ENCODE data around the gene WT1. TPM values are rescaled to one million over a fixed set of nuclear protein-coding genes. Genes with fewer than 3 reads are reported as not detected.

The WT1 gene
- total RNA-seq, 1 donor from 2014 or later, result not detected

DNA sequence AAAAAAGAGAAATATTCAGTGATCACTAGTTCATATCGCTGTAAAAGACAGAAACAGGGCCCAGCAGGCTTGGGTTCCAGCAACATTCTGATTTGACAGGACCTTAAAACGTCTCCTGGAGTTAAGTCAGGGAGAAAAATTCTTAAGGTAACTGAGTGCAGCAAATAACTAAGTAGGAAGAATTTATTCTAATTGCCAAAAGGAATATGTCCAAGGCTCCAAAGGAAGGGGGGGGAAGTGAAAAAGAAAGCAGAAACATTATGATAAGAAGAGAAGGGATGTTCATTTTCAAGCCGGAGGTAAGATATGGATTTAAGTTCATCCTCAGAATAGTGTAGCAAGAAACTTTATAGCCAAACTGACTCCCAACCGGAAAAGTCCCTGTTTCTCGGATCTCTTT lies 90.4 kb downstream of the WT1 start:
- Histone ChIP-seq H4K20me1 (ENCODE audit: low read depth) (no peaks in the 10 kb centered on the region), H2AFZ (replicated peaks) (no peak overlapping the region), H3K36me3 (no peaks in the 10 kb centered on the region), H3K27ac (no peak overlapping the region), H3K4me3 (no peak overlapping the region), H3K9me3 (ENCODE audit: low read depth) (no peaks in the 10 kb centered on the region), H3K4me2 (no peak overlapping the region), H3F3A (ENCODE audit: low read depth) (no peaks in the 10 kb centered on the region), H3K79me2 (ENCODE audit: low read depth) (no peaks in the 10 kb centered on the region), H3K27me3 (no peaks in the 10 kb centered on the region), H3K9ac (no peak overlapping the region), H3K4me1 (no peaks in the 10 kb centered on the region)
- TF ChIP-seq, protein P1, sequence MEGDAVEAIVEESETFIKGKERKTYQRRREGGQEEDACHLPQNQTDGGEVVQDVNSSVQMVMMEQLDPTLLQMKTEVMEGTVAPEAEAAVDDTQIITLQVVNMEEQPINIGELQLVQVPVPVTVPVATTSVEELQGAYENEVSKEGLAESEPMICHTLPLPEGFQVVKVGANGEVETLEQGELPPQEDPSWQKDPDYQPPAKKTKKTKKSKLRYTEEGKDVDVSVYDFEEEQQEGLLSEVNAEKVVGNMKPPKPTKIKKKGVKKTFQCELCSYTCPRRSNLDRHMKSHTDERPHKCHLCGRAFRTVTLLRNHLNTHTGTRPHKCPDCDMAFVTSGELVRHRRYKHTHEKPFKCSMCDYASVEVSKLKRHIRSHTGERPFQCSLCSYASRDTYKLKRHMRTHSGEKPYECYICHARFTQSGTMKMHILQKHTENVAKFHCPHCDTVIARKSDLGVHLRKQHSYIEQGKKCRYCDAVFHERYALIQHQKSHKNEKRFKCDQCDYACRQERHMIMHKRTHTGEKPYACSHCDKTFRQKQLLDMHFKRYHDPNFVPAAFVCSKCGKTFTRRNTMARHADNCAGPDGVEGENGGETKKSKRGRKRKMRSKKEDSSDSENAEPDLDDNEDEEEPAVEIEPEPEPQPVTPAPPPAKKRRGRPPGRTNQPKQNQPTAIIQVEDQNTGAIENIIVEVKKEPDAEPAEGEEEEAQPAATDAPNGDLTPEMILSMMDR (IDR thresholded peaks at IDR 0.05), result no peak
- TF ChIP-seq EZH2phosphoT487 (IDR thresholded peaks at IDR 0.05) (no peak), EZH2 (IDR thresholded peaks at IDR 0.05) (no peak)
- Mint-ChIP-seq H3K27me3 (ENCODE audit: insufficient read depth, low read depth) (peaks cover 6% of the 10 kb centered on the region), H3K36me3 (no peaks in the 10 kb centered on the region), H3K9me3 (no peaks in the 10 kb centered on the region), H3K27ac (no peak overlapping the region), H3K4me1 (no peaks in the 10 kb centered on the region), H3K4me3 (no peak overlapping the region)
- no peak for DNase-seq (ENCODE audit: low spot score)

DNA sequence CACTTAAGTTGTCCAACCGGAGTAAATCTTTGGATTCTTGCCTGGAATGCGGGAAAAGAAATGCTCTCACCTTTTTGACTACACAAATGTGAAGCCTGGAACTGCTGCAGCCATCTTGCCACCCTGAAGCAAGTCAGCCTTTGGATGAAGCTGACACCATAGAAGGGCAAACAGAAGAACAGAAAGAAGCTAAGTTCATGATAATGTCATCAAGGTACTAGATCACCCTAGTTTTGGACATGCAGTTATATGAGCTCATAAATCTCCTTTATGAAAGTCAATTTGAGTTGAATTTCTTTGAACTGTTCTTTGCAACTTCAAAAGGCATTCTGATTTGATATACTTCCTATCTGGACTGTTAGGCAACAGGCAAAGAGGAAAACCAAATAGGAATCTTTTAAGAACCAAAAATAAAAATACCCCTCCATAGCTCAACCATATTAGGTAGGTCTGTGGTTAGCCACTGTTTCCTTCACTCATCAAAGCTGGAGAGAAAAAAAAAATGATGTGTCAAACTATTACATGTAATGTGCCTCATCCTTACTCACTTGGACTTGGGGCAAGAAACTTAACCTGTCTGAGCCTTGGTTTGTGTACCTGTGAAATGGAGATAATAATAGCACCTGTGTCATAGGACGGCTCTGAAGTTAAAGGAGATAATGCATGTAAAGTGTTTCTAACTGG lies 91.9 kb downstream of the WT1 start:
- Mint-ChIP-seq H3K4me1 (no peaks in the 10 kb centered on the region), H3K9me3 (no peaks in the 10 kb centered on the region), H3K36me3 (no peaks in the 10 kb centered on the region), H3K4me3 (no peak overlapping the region), H3K27me3 (ENCODE audit: insufficient read depth, low read depth) (peaks cover 6% of the 10 kb centered on the region), H3K27ac (no peak overlapping the region)
- Histone ChIP-seq H3K9ac (no peak overlapping the region), H3K4me3 (no peak overlapping the region), H3K79me2 (ENCODE audit: low read depth) (no peaks in the 10 kb centered on the region), H3K27me3 (no peaks in the 10 kb centered on the region), H3K4me1 (no peaks in the 10 kb centered on the region), H2AFZ (replicated peaks) (no peak overlapping the region), H3F3A (ENCODE audit: low read depth) (no peaks in the 10 kb centered on the region), H4K20me1 (ENCODE audit: low read depth) (no peaks in the 10 kb centered on the region), H3K27ac (no peak overlapping the region), H3K4me2 (no peak overlapping the region), H3K9me3 (ENCODE audit: low read depth) (no peaks in the 10 kb centered on the region), H3K36me3 (no peaks in the 10 kb centered on the region)
- DNase-seq (ENCODE audit: low spot score), result no peak
- no peak for TF ChIP-seq EZH2phosphoT487 (IDR thresholded peaks at IDR 0.05)
- no peak for TF ChIP-seq EZH2 (IDR thresholded peaks at IDR 0.05)
- TF ChIP-seq, protein P1 (IDR thresholded peaks at IDR 0.05), result no peak

DNA sequence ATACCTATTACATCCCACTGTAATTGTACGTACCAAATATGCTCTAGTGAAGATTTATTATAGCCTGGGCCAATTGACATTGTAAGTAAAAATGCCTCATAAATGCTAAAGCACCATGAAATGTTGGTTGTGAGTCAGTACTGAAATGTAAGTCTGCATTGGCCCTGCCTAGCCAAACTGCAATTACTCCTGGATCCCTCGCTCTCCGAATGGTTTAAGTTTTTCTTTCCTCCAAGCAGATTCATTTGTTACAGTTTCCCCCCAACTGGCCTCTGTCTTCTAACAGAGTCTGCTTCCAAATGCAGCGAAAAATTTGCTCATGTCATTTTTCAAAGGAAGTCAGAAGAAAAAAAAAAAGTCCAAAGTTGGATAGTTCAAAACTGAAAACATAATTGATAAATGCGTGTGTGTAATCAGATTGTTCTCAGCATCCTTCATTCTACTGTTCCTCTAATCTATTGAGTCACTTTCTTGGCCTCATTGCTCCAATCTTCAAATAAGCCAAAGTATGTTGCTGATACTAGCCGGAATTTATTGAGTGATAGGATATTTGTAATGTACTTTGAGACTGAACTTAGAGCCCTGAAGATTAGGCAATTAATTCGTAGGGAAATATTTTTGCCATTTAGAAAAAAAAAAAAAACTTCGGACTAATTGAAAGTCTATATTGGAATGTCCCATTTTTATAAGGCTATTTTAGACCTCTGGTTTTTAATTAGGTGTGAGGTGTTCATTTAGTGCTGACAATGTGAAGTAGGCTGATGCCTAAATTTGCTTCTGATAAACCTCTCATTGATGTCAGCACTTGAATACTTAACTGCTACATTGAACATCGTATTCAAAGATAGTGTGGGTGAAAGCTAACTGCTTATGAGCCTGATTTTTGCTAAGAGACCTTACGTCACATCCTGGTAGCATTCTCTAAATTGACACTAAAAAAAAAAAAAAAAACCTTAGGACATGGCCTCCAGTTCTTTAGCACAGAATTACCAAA lies 93.4 kb downstream of the WT1 start:
- Histone ChIP-seq H3K9ac (no peak overlapping the region), H4K20me1 (ENCODE audit: low read depth) (no peaks in the 10 kb centered on the region), H3K27me3 (no peaks in the 10 kb centered on the region), H3K4me2 (no peak overlapping the region), H3K4me3 (no peak overlapping the region), H3K79me2 (ENCODE audit: low read depth) (no peaks in the 10 kb centered on the region), H3F3A (ENCODE audit: low read depth) (no peaks in the 10 kb centered on the region), H3K36me3 (no peaks in the 10 kb centered on the region), H2AFZ (replicated peaks) (no peak overlapping the region), H3K4me1 (no peaks in the 10 kb centered on the region), H3K9me3 (ENCODE audit: low read depth) (no peaks in the 10 kb centered on the region), H3K27ac (no peak overlapping the region)
- Mint-ChIP-seq H3K27ac (no peak overlapping the region), H3K4me1 (peaks cover 7% of the 10 kb centered on the region), H3K27me3 (ENCODE audit: insufficient read depth, low read depth) (peaks cover 10% of the 10 kb centered on the region), H3K4me3 (no peak overlapping the region), H3K36me3 (no peaks in the 10 kb centered on the region), H3K9me3 (no peaks in the 10 kb centered on the region)
- no peak for DNase-seq (ENCODE audit: low spot score)
- TF ChIP-seq, protein P1 (IDR thresholded peaks at IDR 0.05), result no peak
- TF ChIP-seq EZH2 (IDR thresholded peaks at IDR 0.05) (no peak), EZH2phosphoT487 (IDR thresholded peaks at IDR 0.05) (no peak)
